Gastroesophageal sphincter (tissue), 4 donors: ENCODE measurements around the gene OLFML3. TPM values are rescaled to one million over a fixed set of nuclear protein-coding genes. Genes with fewer than 3 reads are reported as not detected.
"Not testable (repeated sequence)": the region's sequence is repeated elsewhere in the genome, so short reads cannot be mapped to it uniquely, and the experiment has no call there.

Experiments
- ATAC-seq: fragments of 150-250 bp; one replicate; pipeline ENCODE4 v1.9.1; 2016; ENCODE audit warnings: mild to moderate bottlenecking, moderate library complexity
- H3K27ac ChIP-seq, 4 donors: fragments of 200-600 bp; sonication (generic) in 3 of 4; 1 replicate in 3 of 4; 2 replicates in 1 of 4; pipeline ENCODE4 v1.5.1; 2016 to 2019
- H3K27me3 ChIP-seq: fragments of 200-600 bp; sonication (generic); one replicate; pipeline ENCODE4 v1.5.1; 2019
- H3K36me3 ChIP-seq, 2 donors: fragments of 200-600 bp; sonication (generic); one replicate each; pipeline ENCODE4 v1.5.1; 2019; ENCODE audit warnings: control low read depth in 1 of 2
- H3K4me1 ChIP-seq, 3 donors: fragments of 200-600 bp; sonication (generic); 1 replicate in 2 of 3; 2 replicates in 1 of 3; pipeline ENCODE4 v1.5.1; 2016 to 2019; ENCODE audit warnings: control low read depth in 2 of 3
- H3K4me3 ChIP-seq, 2 donors: fragments of 200-600 bp; sonication (generic); one replicate each; pipeline ENCODE4 v1.5.1; 2019; ENCODE audit warnings: mild to moderate bottlenecking in 1 of 2, moderate library complexity in 1 of 2
- H3K9me3 ChIP-seq, 3 donors: fragments of 200-600 bp; sonication (generic); one replicate each; pipeline ENCODE4 v1.5.1; 2017 to 2019; ENCODE audit warnings: control low read depth in 2 of 3
- CTCF ChIP-seq, 4 experiments: fragments of 200-600 bp in 2 of 4; fragments of 450-650 bp in 2 of 4; sonication (generic) in 1 of 4; IDR thresholded peaks; one replicate each; pipeline ENCODE4 v1.5.1; 2017 to 2019; ENCODE audit warnings: antibody characterized with exemption in 4 of 4, mild to moderate bottlenecking in 2 of 4, moderate library complexity in 2 of 4
- EP300 ChIP-seq: sonication (generic); formaldehyde crosslinking; IDR thresholded peaks from one replicate; pipeline ENCODE4 v1.6.1; 2017; ENCODE audit warnings: antibody characterized with exemption, mild to moderate bottlenecking
- POLR2A ChIP-seq, 2 donors: fragments of 450-650 bp; IDR thresholded peaks; one replicate each; pipeline ENCODE4 v1.6.1; 2017; ENCODE audit warnings: antibody characterized with exemption in 2 of 2, mild to moderate bottlenecking in 2 of 2, moderate library complexity in 1 of 2
- POLR2AphosphoS5 ChIP-seq: sonication (generic); formaldehyde crosslinking; IDR thresholded peaks from one replicate; pipeline ENCODE4 v1.6.1; 2017; ENCODE audit warnings: antibody characterized with exemption
- WGBS, 2 donors: methylation state at CpG; one replicate each; pipeline ENCODE4 v1.1.5; 2018; ENCODE audit warnings: low coverage in 1 of 2; 5-methylcytosine and 5-hydroxymethylcytosine counted together
- total RNA-seq, 4 donors: library from RNA; depleted of rRNA; stranded (reverse); fragments of >200 nt; gene quantifications; one replicate each; pipeline ENCODE4 v1.1.0, GENCODE V29; 2016

Gene OLFML3
- total RNA-seq, 4 donors from 2014 or later: 62.4 to 155 (median 65.5) TPM

GRCh38 chr1:114011796-114012195 lies 32.5 kb downstream of the OLFML3 start:
- no peaks in the 10 kb centered on the region for H3K27me3 ChIP-seq
- ATAC-seq: no peak
- no peak overlapping the region for H3K4me3 ChIP-seq
- H3K27ac ChIP-seq: no peak overlapping the region
- no peaks in the 10 kb centered on the region for H3K4me1 ChIP-seq
- H3K36me3 ChIP-seq: no peaks in the 10 kb centered on the region
- no peaks in the 10 kb centered on the region for H3K9me3 ChIP-seq
- no peak for TF ChIP-seq CTCF (IDR thresholded peaks at IDR 0.05)
- TF ChIP-seq POLR2AphosphoS5: no peak
- no peak for TF ChIP-seq POLR2A (IDR thresholded peaks at IDR 0.05)
- no peak for TF ChIP-seq EP300

GRCh38 chr1:114015075-114015474 lies 35.8 kb downstream of the OLFML3 start:
- Histone ChIP-seq H3K9me3 (no peaks in the 10 kb centered on the region), H3K4me1 (no peaks in the 10 kb centered on the region), H3K4me3 (no peak overlapping the region), H3K27ac (no peak overlapping the region), H3K27me3 (no peaks in the 10 kb centered on the region), H3K36me3 (no peaks in the 10 kb centered on the region)
- WGBS, 2 donors: 38 to 58% methylated on average over 1 to 2 of the region's 2 CpGs
- TF ChIP-seq POLR2A (IDR thresholded peaks at IDR 0.05) (no peak), POLR2AphosphoS5 (no peak), EP300 (no peak), CTCF (IDR thresholded peaks at IDR 0.05) (no peak)
- no peak for ATAC-seq

- not testable (repeated sequence) for H3K36me3 ChIP-seq, H3K4me3 ChIP-seq, H3K27me3 ChIP-seq, H3K27ac ChIP-seq, ATAC-seq, H3K9me3 ChIP-seq, H3K4me1 ChIP-seq
- WGBS, 2 donors: 93 to 100% methylated on average over 2 to 3 of the region's 3 CpGs
These were observed 40.5 kb downstream of the OLFML3 start for GRCh38 chr1:114019724-114020123.

GRCh38 chr1:114021665-114022099 lies 42.4 kb downstream of the OLFML3 start:
- WGBS, 2 donors: 37% methylated on average over 4 of the region's 4 CpGs; no CpG with 5 or more reads in 1 of the 2 donors
- Histone ChIP-seq H3K4me1 (no peaks in the 10 kb centered on the region), H3K4me3 (no peak overlapping the region), H3K36me3 (no peaks in the 10 kb centered on the region), H3K9me3 (no peaks in the 10 kb centered on the region), H3K27me3 (no peaks in the 10 kb centered on the region), H3K27ac (no peak overlapping the region)
- no peak for ATAC-seq
- TF ChIP-seq CTCF (IDR thresholded peaks at IDR 0.05): no peak
- TF ChIP-seq EP300: no peak
- TF ChIP-seq POLR2A (IDR thresholded peaks at IDR 0.05): no peak
- no peak for TF ChIP-seq POLR2AphosphoS5

GRCh38 chr1:114022877-114023276 lies 43.6 kb downstream of the OLFML3 start:
- ATAC-seq: no peak
- no peaks in the 10 kb centered on the region for H3K9me3 ChIP-seq
- 80 to 100% methylated on average over 2 of the region's 2 CpGs for WGBS, 2 donors
- TF ChIP-seq POLR2AphosphoS5: no peak
- no peak for TF ChIP-seq POLR2A (IDR thresholded peaks at IDR 0.05)
- no peak for TF ChIP-seq EP300
- no peak for TF ChIP-seq CTCF (IDR thresholded peaks at IDR 0.05)
- no peaks in the 10 kb centered on the region for H3K4me1 ChIP-seq
- no peaks in the 10 kb centered on the region for H3K27me3 ChIP-seq
- no peaks in the 10 kb centered on the region for H3K36me3 ChIP-seq
- no peak overlapping the region for H3K27ac ChIP-seq
- H3K4me3 ChIP-seq: no peak overlapping the region
